SH-SY5Y (cell line): ENCODE results near the gene CEMIP2.

ENCODE experiments used
- GATA2 ChIP-seq: IDR thresholded peaks from 2 replicates; pipeline ENCODE4 v1.6.1; 2011; ENCODE audit warnings: mild to moderate bottlenecking, low read depth, low read length
- GATA3 ChIP-seq: IDR thresholded peaks from 2 replicates; pipeline ENCODE4 v1.6.1; 2011; ENCODE audit warnings: low read depth, mild to moderate bottlenecking, low read length, moderate library complexity

DNA sequence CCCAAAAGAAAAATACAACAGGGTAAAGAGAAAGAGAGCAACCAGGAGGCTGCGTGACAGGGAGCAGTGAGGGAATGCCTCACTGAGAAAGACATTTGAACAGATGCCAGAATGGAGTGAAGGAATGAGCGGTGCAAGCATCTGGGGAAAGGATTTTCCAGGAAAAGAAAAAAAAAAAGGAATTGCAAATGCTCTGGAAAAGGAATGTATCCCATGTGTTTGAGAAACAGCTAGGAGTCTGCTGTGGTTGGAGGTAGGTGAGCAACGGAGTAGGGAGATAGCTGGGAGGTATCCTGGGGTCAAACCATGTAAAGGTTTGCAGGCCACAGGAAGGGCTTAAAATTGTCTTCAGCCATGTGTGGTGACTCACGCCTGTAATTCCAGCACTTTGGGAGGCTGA, 23.6 kb upstream of the CEMIP2 start:
- TF ChIP-seq GATA3 (no peak), GATA2 (no peak)
